H9 (cell line): ENCODE measurements around the gene NMUR2. TPM values are rescaled to one million over a fixed set of nuclear protein-coding genes. Genes with fewer than 3 reads are reported as not detected.

Experiments
- DNase-seq: peaks from one replicate; pipeline ENCODE4 v3.0.0-alpha.2; 2017
- H2AFZ ChIP-seq: one replicate; pipeline ENCODE4 v1.6.1; 2013; ENCODE audit warnings: mild to moderate bottlenecking, low read length, control low read depth, moderate library complexity
- H2AK5ac ChIP-seq: 2 replicates; pipeline ENCODE4 v1.6.1; 2013; ENCODE audit warnings: low read length, control low read depth, mixed read lengths; ENCODE audit not compliant: insufficient read length
- H2BK120ac ChIP-seq: one replicate; pipeline ENCODE4 v1.6.1; 2013; ENCODE audit warnings: low read depth, mild to moderate bottlenecking, low read length, control low read depth, inconsistent platforms; ENCODE audit not compliant: poor library complexity, severe bottlenecking
- H2BK12ac ChIP-seq: 2 replicates; pipeline ENCODE4 v1.6.1; 2013; ENCODE audit warnings: low read length, control low read depth, mixed read lengths, low read depth; ENCODE audit not compliant: insufficient read length
- H2BK15ac ChIP-seq: 2 replicates; pipeline ENCODE4 v1.6.1; 2013; ENCODE audit warnings: low read depth, low read length, control low read depth
- H2BK20ac ChIP-seq: one replicate; pipeline ENCODE4 v1.6.1; 2013; ENCODE audit warnings: low read depth, mild to moderate bottlenecking, low read length, control low read depth, inconsistent platforms; ENCODE audit not compliant: poor library complexity, severe bottlenecking
- H2BK5ac ChIP-seq: 2 replicates; pipeline ENCODE4 v1.6.1; 2013; ENCODE audit warnings: low read length, control low read depth, mixed read lengths; ENCODE audit not compliant: insufficient read length
- H3K14ac ChIP-seq: 2 replicates; pipeline ENCODE4 v1.6.1; 2013; ENCODE audit warnings: low read length, control low read depth; ENCODE audit not compliant: insufficient read depth
- H3K18ac ChIP-seq: 2 replicates; pipeline ENCODE4 v1.6.1; 2013; ENCODE audit warnings: low read depth, mild to moderate bottlenecking, mixed read lengths, low read length, control low read depth; ENCODE audit not compliant: insufficient read length
- H3K23ac ChIP-seq: 2 replicates; pipeline ENCODE4 v1.6.1; 2013; ENCODE audit warnings: low read length, control low read depth, mixed read lengths, low read depth; ENCODE audit not compliant: insufficient read length
- H3K23me2 ChIP-seq: 2 replicates; pipeline ENCODE4 v1.6.1; 2013; ENCODE audit warnings: low read depth, mild to moderate bottlenecking, mixed read lengths, low read length, control low read depth; ENCODE audit not compliant: insufficient read length, poor library complexity, severe bottlenecking
- H3K27ac ChIP-seq: 2 replicates; pipeline ENCODE4 v1.5.1; 2013; ENCODE audit warnings: low read length, control low read depth, mixed read lengths, low read depth; ENCODE audit not compliant: insufficient read length
- H3K27me3 ChIP-seq: 2 replicates; pipeline ENCODE4 v1.6.1; 2013; ENCODE audit warnings: low read length, control low read depth, inconsistent platforms; ENCODE audit not compliant: insufficient read depth
- H3K4ac ChIP-seq: 2 replicates; pipeline ENCODE4 v1.6.1; 2013; ENCODE audit warnings: low read depth, mild to moderate bottlenecking, control low read depth, inconsistent platforms, low read length, moderate library complexity
- H3K4me1 ChIP-seq: 2 replicates; pipeline ENCODE4 v1.6.1; 2013; ENCODE audit warnings: low read length, control low read depth, inconsistent platforms; ENCODE audit not compliant: insufficient read depth
- H3K4me2 ChIP-seq: 2 replicates; pipeline ENCODE4 v1.6.1; 2013; ENCODE audit warnings: low read length, control low read depth, mixed read lengths; ENCODE audit not compliant: insufficient read length, insufficient read depth
- H3K56ac ChIP-seq: 2 replicates; pipeline ENCODE4 v1.6.1; 2013; ENCODE audit warnings: low read depth, mild to moderate bottlenecking, mixed read lengths, low read length, control low read depth; ENCODE audit not compliant: insufficient read length
- H3K79me1 ChIP-seq: 2 replicates; pipeline ENCODE4 v1.6.1; 2013; ENCODE audit warnings: low read depth, mild to moderate bottlenecking, moderate library complexity, low read length, control low read depth, inconsistent platforms; ENCODE audit not compliant: insufficient read depth, poor library complexity, severe bottlenecking
- H3K79me2 ChIP-seq: 2 replicates; pipeline ENCODE4 v1.6.1; 2013; ENCODE audit warnings: low read length, control low read depth, inconsistent platforms; ENCODE audit not compliant: insufficient read depth
- H3K9ac ChIP-seq: 2 replicates; pipeline ENCODE4 v1.6.1; 2013; ENCODE audit warnings: low read length, control low read depth, mixed read lengths; ENCODE audit not compliant: insufficient read length; ENCODE audit errors: extremely low read depth
- H3K9me3 ChIP-seq: one replicate; pipeline ENCODE4 v1.6.1; 2013; ENCODE audit warnings: low read depth, low read length, inconsistent platforms; ENCODE audit not compliant: control insufficient read depth
- H3T11ph ChIP-seq: one replicate; pipeline ENCODE4 v1.6.1; 2013; ENCODE audit warnings: mild to moderate bottlenecking, low read length, control low read depth, inconsistent platforms
- H4K20me1 ChIP-seq: one replicate; pipeline ENCODE4 v1.6.1; 2013; ENCODE audit not compliant: control insufficient read depth, insufficient read length, insufficient read depth
- H4K5ac ChIP-seq: 2 replicates; pipeline ENCODE4 v1.6.1; 2013; ENCODE audit warnings: low read depth, mild to moderate bottlenecking, mixed read lengths, low read length, control low read depth; ENCODE audit not compliant: insufficient read length
- H4K8ac ChIP-seq: replicated peaks from 2 replicates; pipeline ENCODE4 v1.6.1; 2013; ENCODE audit warnings: low read length, control low read depth, mixed read lengths, low read depth; ENCODE audit not compliant: insufficient read length
- H4K91ac ChIP-seq: 2 replicates; pipeline ENCODE4 v1.6.1; 2013; ENCODE audit warnings: low read depth, mild to moderate bottlenecking, moderate library complexity, mixed read lengths, low read length, control low read depth; ENCODE audit not compliant: insufficient read length
- H3K27ac Mint-ChIP-seq, 3 experiments: 2 replicates in 2 of 3; 3 replicates in 1 of 3; pipeline ENCODE4 v1.8.0; 2020 to 2021; ENCODE audit warnings: mixed read lengths in 3 of 3, mild to moderate bottlenecking in 1 of 3, moderate library complexity in 1 of 3
- H3K27me3 Mint-ChIP-seq: 2 replicates; pipeline ENCODE4 v1.8.0; 2021; ENCODE audit warnings: low read depth, mild to moderate bottlenecking, moderate library complexity, mixed read lengths
- H3K36me3 Mint-ChIP-seq, 3 experiments: 2 replicates in 2 of 3; 3 replicates in 1 of 3; pipeline ENCODE4 v1.8.0; 2020 to 2021; ENCODE audit warnings: low read depth in 3 of 3, mixed read lengths in 3 of 3; ENCODE audit not compliant: insufficient read depth in 1 of 3
- H3K4me1 Mint-ChIP-seq, 2 experiments: 2 replicates each; pipeline ENCODE4 v1.8.0; 2020; ENCODE audit warnings: mixed read lengths in 2 of 2
- H3K4me3 Mint-ChIP-seq, 2 experiments: 2 replicates in 1 of 2; 3 replicates in 1 of 2; pipeline ENCODE4 v1.8.0; 2020 to 2021; ENCODE audit warnings: mild to moderate bottlenecking in 2 of 2, mixed read lengths in 2 of 2, moderate library complexity in 1 of 2
- H3K9me3 Mint-ChIP-seq, 2 experiments: 2 replicates in 1 of 2; 3 replicates in 1 of 2; pipeline ENCODE4 v1.8.0; 2020; ENCODE audit warnings: mild to moderate bottlenecking in 2 of 2, mixed read lengths in 2 of 2, moderate library complexity in 1 of 2
- CTCF ChIP-seq: fragments of 200-600 bp; sonication (generic); conservative IDR thresholded peaks from 3 replicates; pipeline ENCODE4 v1.8.0; 2021; ENCODE audit warnings: antibody characterized with exemption, mild to moderate bottlenecking
- WGBS: extraction: QIAGEN DNeasy Blood & Tissue Kit; methylation state at CpG from one replicate; pipeline ENCODE4 v1.1.7; 2013; ENCODE audit warnings: missing lambda C conversion rate, low lambda C conversion rate, mixed read lengths; ENCODE audit not compliant: insufficient read length; ENCODE audit errors: extremely low coverage; 5-methylcytosine and 5-hydroxymethylcytosine counted together
- total RNA-seq: library from RNA; stranded (reverse); gene quantifications from 2 replicates; pipeline ENCODE4 v1.2.1, GENCODE V29; 2021

Gene NMUR2
- total RNA-seq, 1 experiment from 2014 or later: 0.11 TPM

GRCh38 chr5:152378730-152379129, 26.3 kb downstream of the NMUR2 start:
- no CpG with 5 or more reads among the region's 3 CpGs for WGBS

More at GRCh38 chr5:152378730-152379129, 26.3 kb downstream of the NMUR2 start:
- Histone ChIP-seq H2BK5ac (no peak overlapping the region), H4K20me1 (no peaks in the 10 kb centered on the region), H3K56ac (no peak overlapping the region), H3K4ac (no peak overlapping the region), H3T11ph (no peak overlapping the region), H2BK120ac (no peak overlapping the region), H3K23me2 (no peaks in the 10 kb centered on the region), H2AFZ (no peak overlapping the region), H3K27ac (no peak overlapping the region), H4K5ac (no peak overlapping the region), H3K27me3 (no peaks in the 10 kb centered on the region), H4K91ac (no peak overlapping the region), H4K8ac (no peak overlapping the region), H3K18ac (no peak overlapping the region), H3K4me2 (no peak overlapping the region), H3K23ac (no peak overlapping the region), H3K4me1 (no peaks in the 10 kb centered on the region), H3K9ac (no peak overlapping the region), H3K79me1 (no peaks in the 10 kb centered on the region), H3K14ac (no peak overlapping the region), H2AK5ac (no peak overlapping the region), H3K9me3 (no peaks in the 10 kb centered on the region), H2BK20ac (no peak overlapping the region), H3K79me2 (no peaks in the 10 kb centered on the region), H2BK15ac (no peak overlapping the region), H2BK12ac (no peak overlapping the region)
- no peaks in the 10 kb centered on the region; a peak in 1 of 7 replicates for H3K36me3 Mint-ChIP-seq
- no peak overlapping the region for H3K27ac Mint-ChIP-seq
- no peak for DNase-seq
- H3K9me3 Mint-ChIP-seq: peaks cover 0 to 2% of the 10 kb centered on the region in 2 experiments; a peak in 1 of 5 replicates
- H3K4me3 Mint-ChIP-seq: no peak overlapping the region
- no peak for TF ChIP-seq CTCF
- no peaks in the 10 kb centered on the region for H3K27me3 Mint-ChIP-seq
- no peaks in the 10 kb centered on the region; a peak in 1 of 4 replicates for H3K4me1 Mint-ChIP-seq
